Measurements from ENCODE around the gene GM2A.

- TF ChIP-seq CTCF (IDR thresholded peaks at IDR 0.05) (no peak), POLR2A (IDR thresholded peaks at IDR 0.05) (no peak)
These were observed 32.7 kb downstream of the GM2A start for GRCh38 chr5:151285683-151286082.
